ENCODE measurements around the gene TLN1. TPM values are rescaled to one million over a fixed set of nuclear protein-coding genes. Genes with fewer than 3 reads are reported as not detected.

Gene TLN1
- polyA plus RNA-seq, 1 donor: 117 TPM

GRCh38 chr9:35732800-35733541 lies 976 bp upstream of the TLN1 start:
- H3K4me3 ChIP-seq (ENCODE audit: low read length): peak overlapping the region; percentile 69
- H3K9me3 ChIP-seq (ENCODE audit: control insufficient read depth, low read depth, low read length): no peaks in the 10 kb centered on the region
- peaks cover 36% of the 10 kb centered on the region for H3K4me1 ChIP-seq (ENCODE audit: control insufficient read depth, insufficient read depth, low read length)
- H3K27me3 ChIP-seq (ENCODE audit: control insufficient read depth, insufficient read depth, low read length): no peaks in the 10 kb centered on the region
- H3K27ac ChIP-seq (ENCODE audit: low read length): peak overlapping the region; percentile 93
- peak; percentile 38 to 74 for DNase-seq
- peaks cover 34% of the 10 kb centered on the region for H3K36me3 ChIP-seq (ENCODE audit: control insufficient read depth, insufficient read depth, low read length)
- no CpG with 5 or more reads among the region's 14 CpGs for whole genome bisulfite sequencing (ENCODE audit: insufficient coverage, low lambda C conversion rate)

- no peak for DNase-seq
- H3K27ac ChIP-seq (ENCODE audit: low read length): peak overlapping the region; percentile 93
- H3K27me3 ChIP-seq (ENCODE audit: control insufficient read depth, insufficient read depth, low read length): no peaks in the 10 kb centered on the region
- peaks cover 20% of the 10 kb centered on the region for H3K36me3 ChIP-seq (ENCODE audit: control insufficient read depth, insufficient read depth, low read length)
- peak overlapping the region; percentile 69 for H3K4me3 ChIP-seq (ENCODE audit: low read length)
- no peaks in the 10 kb centered on the region for H3K9me3 ChIP-seq (ENCODE audit: control insufficient read depth, low read depth, low read length)
- no CpG with 5 or more reads among the region's 47 CpGs for WGBS (ENCODE audit: insufficient coverage, low lambda C conversion rate)
- peaks cover 49% of the 10 kb centered on the region for H3K4me1 ChIP-seq (ENCODE audit: control insufficient read depth, insufficient read depth, low read length)
Measured at GRCh38 chr9:35731415-35732184, 395 bp downstream of the TLN1 start.

GRCh38 chr9:35730486-35730854 lies 1.5 kb downstream of the TLN1 start:
- DNase-seq: no peak
- H3K9me3 ChIP-seq (ENCODE audit: control insufficient read depth, low read depth, low read length): no peaks in the 10 kb centered on the region
- peaks cover 52% of the 10 kb centered on the region for H3K4me1 ChIP-seq (ENCODE audit: control insufficient read depth, insufficient read depth, low read length)
- H3K4me3 ChIP-seq (ENCODE audit: low read length): peak overlapping the region; percentile 69
- H3K27me3 ChIP-seq (ENCODE audit: control insufficient read depth, insufficient read depth, low read length): no peaks in the 10 kb centered on the region
- WGBS (ENCODE audit: insufficient coverage, low lambda C conversion rate): 75% methylated on average over 2 of the region's 2 CpGs
- H3K27ac ChIP-seq (ENCODE audit: low read length): peak overlapping the region; percentile 93
- peaks cover 10% of the 10 kb centered on the region for H3K36me3 ChIP-seq (ENCODE audit: control insufficient read depth, insufficient read depth, low read length)

- peaks cover 52% of the 10 kb centered on the region for H3K4me1 ChIP-seq (ENCODE audit: control insufficient read depth, insufficient read depth, low read length)
- peak; percentile 29 to 50 for DNase-seq
- peak overlapping the region; percentile 69 for H3K27ac ChIP-seq (ENCODE audit: low read length)
- H3K4me3 ChIP-seq (ENCODE audit: low read length): peak overlapping the region; percentile 0
- H3K36me3 ChIP-seq (ENCODE audit: control insufficient read depth, insufficient read depth, low read length): peaks cover 10% of the 10 kb centered on the region
- 29% methylated on average over 1 of the region's 6 CpGs for WGBS (ENCODE audit: insufficient coverage, low lambda C conversion rate)
- no peaks in the 10 kb centered on the region for H3K27me3 ChIP-seq (ENCODE audit: control insufficient read depth, insufficient read depth, low read length)
- H3K9me3 ChIP-seq (ENCODE audit: control insufficient read depth, low read depth, low read length): no peaks in the 10 kb centered on the region
Measured at GRCh38 chr9:35729700-35730485, 2.1 kb downstream of the TLN1 start.

GRCh38 chr9:35729101-35729500 lies 2.9 kb downstream of the TLN1 start:
- DNase-seq: no peak
- peaks cover 52% of the 10 kb centered on the region for H3K4me1 ChIP-seq (ENCODE audit: control insufficient read depth, insufficient read depth, low read length)
- no peaks in the 10 kb centered on the region for H3K9me3 ChIP-seq (ENCODE audit: control insufficient read depth, low read depth, low read length)
- no CpG with 5 or more reads among the region's 3 CpGs for WGBS (ENCODE audit: insufficient coverage, low lambda C conversion rate)
- peak overlapping the region; percentile 0 for H3K4me3 ChIP-seq (ENCODE audit: low read length)
- H3K27ac ChIP-seq (ENCODE audit: low read length): peak overlapping the region; percentile 69
- peaks cover 15% of the 10 kb centered on the region for H3K36me3 ChIP-seq (ENCODE audit: control insufficient read depth, insufficient read depth, low read length)
- H3K27me3 ChIP-seq (ENCODE audit: control insufficient read depth, insufficient read depth, low read length): no peaks in the 10 kb centered on the region

GRCh38 chr9:35728041-35728971 lies 3.7 kb downstream of the TLN1 start:
- peak; percentile 55 to 62 for DNase-seq
- Histone ChIP-seq H3K36me3 (ENCODE audit: control insufficient read depth, insufficient read depth, low read length) (peaks cover 23% of the 10 kb centered on the region), H3K4me1 (ENCODE audit: control insufficient read depth, insufficient read depth, low read length) (peaks cover 44% of the 10 kb centered on the region), H3K4me3 (ENCODE audit: low read length) (no peak overlapping the region), H3K9me3 (ENCODE audit: control insufficient read depth, low read depth, low read length) (no peaks in the 10 kb centered on the region), H3K27me3 (ENCODE audit: control insufficient read depth, insufficient read depth, low read length) (no peaks in the 10 kb centered on the region), H3K27ac (ENCODE audit: low read length) (peak overlapping the region; percentile 69)
- WGBS (ENCODE audit: insufficient coverage, low lambda C conversion rate): 0% methylated on average over 1 of the region's 10 CpGs

GRCh38 chr9:35727676-35728040 lies 4.3 kb downstream of the TLN1 start:
- DNase-seq: no peak
- Histone ChIP-seq H3K4me1 (ENCODE audit: control insufficient read depth, insufficient read depth, low read length) (peaks cover 42% of the 10 kb centered on the region), H3K36me3 (ENCODE audit: control insufficient read depth, insufficient read depth, low read length) (peaks cover 28% of the 10 kb centered on the region), H3K9me3 (ENCODE audit: control insufficient read depth, low read depth, low read length) (no peaks in the 10 kb centered on the region), H3K27me3 (ENCODE audit: control insufficient read depth, insufficient read depth, low read length) (no peaks in the 10 kb centered on the region), H3K4me3 (ENCODE audit: low read length) (no peak overlapping the region), H3K27ac (ENCODE audit: low read length) (peak overlapping the region; percentile 69)
- no CpG with 5 or more reads among the region's 5 CpGs for WGBS (ENCODE audit: insufficient coverage, low lambda C conversion rate)

- DNase-seq: peak; percentile 26 to 35
- peaks cover 42% of the 10 kb centered on the region for H3K4me1 ChIP-seq (ENCODE audit: control insufficient read depth, insufficient read depth, low read length)
- peaks cover 35% of the 10 kb centered on the region for H3K36me3 ChIP-seq (ENCODE audit: control insufficient read depth, insufficient read depth, low read length)
- H3K9me3 ChIP-seq (ENCODE audit: control insufficient read depth, low read depth, low read length): no peaks in the 10 kb centered on the region
- peak overlapping the region; percentile 69 for H3K27ac ChIP-seq (ENCODE audit: low read length)
- no peak overlapping the region for H3K4me3 ChIP-seq (ENCODE audit: low read length)
- no CpG with 5 or more reads among the region's 3 CpGs for WGBS (ENCODE audit: insufficient coverage, low lambda C conversion rate)
- no peaks in the 10 kb centered on the region for H3K27me3 ChIP-seq (ENCODE audit: control insufficient read depth, insufficient read depth, low read length)
Measured at GRCh38 chr9:35726931-35727330, 5.1 kb downstream of the TLN1 start.

GRCh38 chr9:35725362-35725761 lies 6.6 kb downstream of the TLN1 start:
- H3K27ac ChIP-seq (ENCODE audit: low read length): no peak overlapping the region
- WGBS (ENCODE audit: insufficient coverage, low lambda C conversion rate): no CpG with 5 or more reads among the region's 11 CpGs
- H3K27me3 ChIP-seq (ENCODE audit: control insufficient read depth, insufficient read depth, low read length): no peaks in the 10 kb centered on the region
- no peak overlapping the region for H3K4me3 ChIP-seq (ENCODE audit: low read length)
- H3K4me1 ChIP-seq (ENCODE audit: control insufficient read depth, insufficient read depth, low read length): peaks cover 37% of the 10 kb centered on the region
- no peaks in the 10 kb centered on the region for H3K9me3 ChIP-seq (ENCODE audit: control insufficient read depth, low read depth, low read length)
- DNase-seq: no peak
- peaks cover 50% of the 10 kb centered on the region for H3K36me3 ChIP-seq (ENCODE audit: control insufficient read depth, insufficient read depth, low read length)
